Activated B cell treated with CpG ODN at 0.5 μM for 24 hours (primary cell): Measurements from ENCODE around the gene CLGN. TPM values are rescaled to one million over a fixed set of nuclear protein-coding genes. Genes with fewer than 3 reads are reported as not detected.

Source experiments
- ATAC-seq: fragments of 200-7000 bp; cut with Tn5 transposase; one replicate; pipeline ENCODE4 v1.10.0; 2021; ENCODE audit warnings: low read depth, mild to moderate bottlenecking, moderate library complexity
- CTCF ChIA-PET: fragments of 350-600 bp; sonication (Branson Sonifier 250); formaldehyde crosslinking; loops from one replicate; lab custom pipeline; 2021; ENCODE audit warnings: antibody characterized with exemption; lab: Charles Lee
- POLR2A ChIA-PET: fragments of 350-600 bp; sonication (Branson Sonifier 250); formaldehyde crosslinking; loops from one replicate; lab custom pipeline; 2021; ENCODE audit warnings: antibody characterized with exemption; lab: Charles Lee
- DNase-seq: peaks from one replicate; pipeline ENCODE4 v3.0.0; 2022
- H3K27ac Mint-ChIP-seq: one replicate; pipeline ENCODE4 v1.8.0; 2020; ENCODE audit warnings: mixed read lengths
- H3K27me3 Mint-ChIP-seq: one replicate; pipeline ENCODE4 v1.8.0; 2021; ENCODE audit warnings: mixed read lengths
- H3K36me3 Mint-ChIP-seq: one replicate; pipeline ENCODE4 v1.8.0; 2021; ENCODE audit warnings: low read depth, mixed read lengths
- H3K4me1 Mint-ChIP-seq: one replicate; pipeline ENCODE4 v1.8.0; 2021; ENCODE audit warnings: mixed read lengths
- H3K4me3 Mint-ChIP-seq: one replicate; pipeline ENCODE4 v1.8.0; 2020; ENCODE audit warnings: mild to moderate bottlenecking, mixed read lengths
- H3K9me3 Mint-ChIP-seq: one replicate; pipeline ENCODE4 v1.8.0; 2020; ENCODE audit warnings: mixed read lengths
- CTCF ChIP-seq: fragments of 200-600 bp; IDR thresholded peaks from one replicate; pipeline ENCODE4 v1.8.0; 2022; ENCODE audit warnings: antibody characterized with exemption, mild to moderate bottlenecking
- intact Hi-C: fragments of 100-400 bp; cut with micrococcal nuclease; formaldehyde crosslinking; loops from one replicate; pipeline ENCODE4 v1.15.1; 2024
- total RNA-seq: library from RNA; stranded (reverse); gene quantifications from 2 replicates; pipeline ENCODE4 v1.2.3, GENCODE V29; 2022

Gene CLGN
- total RNA-seq, 1 donor from 2014 or later = not detected

DNA sequence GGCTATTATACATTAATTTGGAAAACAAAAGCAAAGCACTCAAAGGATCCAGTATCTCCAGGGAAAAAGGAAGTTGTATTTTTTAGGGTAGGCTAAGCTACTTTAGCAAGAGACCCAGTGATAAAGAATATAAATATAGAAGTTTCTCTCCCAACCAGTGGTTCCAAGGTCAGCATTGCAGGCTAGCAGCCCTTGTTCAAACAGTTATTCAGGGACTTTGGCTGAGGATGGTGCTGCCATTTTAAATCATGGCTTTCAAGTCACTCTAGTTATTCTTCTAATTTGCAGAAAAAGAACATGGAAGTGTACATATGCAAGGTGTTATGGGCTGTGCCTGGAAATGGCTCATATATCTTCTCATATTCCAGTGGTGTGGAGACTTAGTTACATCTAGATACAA is 44.7 kb downstream of the CLGN start:
- ChIA-PET CTCF (interaction anchor here (1.8 kb wide), 1 partner anchor 23 kb away, joined by 7 read pairs; no protein-coding TSS in a partner anchor), POLR2A (no interaction called here)
- no peak for ATAC-seq
- no peaks in the 10 kb centered on the region for H3K27me3 Mint-ChIP-seq
- H3K36me3 Mint-ChIP-seq = peaks cover 28% of the 10 kb centered on the region
- no peak overlapping the region for H3K4me3 Mint-ChIP-seq
- TF ChIP-seq CTCF = no peak
- H3K4me1 Mint-ChIP-seq = no peaks in the 10 kb centered on the region
- intact Hi-C loops = no loop called here
- no peaks in the 10 kb centered on the region for H3K9me3 Mint-ChIP-seq
- no peak for DNase-seq
- no peak overlapping the region for H3K27ac Mint-ChIP-seq

- TF ChIP-seq CTCF = no peak
- DNase-seq (no peak), ATAC-seq (no peak)
- Mint-ChIP-seq H3K4me1 (peaks cover 22% of the 10 kb centered on the region), H3K4me3 (no peak overlapping the region), H3K36me3 (peaks cover 3% of the 10 kb centered on the region), H3K9me3 (no peaks in the 10 kb centered on the region), H3K27ac (peak overlapping the region; percentile 74), H3K27me3 (no peaks in the 10 kb centered on the region)
- intact Hi-C loops = loop anchor here (5.0 kb wide), 3 partner anchors 817 to 1263 kb away; partner anchors contain the start of genes IL15, SETD7 and ZNF330
- ChIA-PET CTCF (interaction anchor here (1.1 to 6.3 kb wide), 4 partner anchors 11 to 382 kb away, joined by 3 to 53 read pairs (median 8); partner anchors contain the start of gene ELMOD2), POLR2A (interaction anchor here (0.5 to 2.4 kb wide), 5 partner anchors 13 to 383 kb away, joined by 3 to 14 read pairs (median 7); partner anchors contain the start of genes ELMOD2 and TBC1D9)
These were observed 53.3 kb downstream of the CLGN start for GRCh38 chr4:140374130-140374477.

- Mint-ChIP-seq H3K4me1 (peaks cover 22% of the 10 kb centered on the region), H3K4me3 (no peak within 1 kb of the TSS), H3K9me3 (no peaks in the 10 kb centered on the region), H3K36me3 (no peaks in the 10 kb centered on the region), H3K27ac (peak within 1 kb of the TSS; percentile 74), H3K27me3 (no peaks in the 10 kb centered on the region)
- TF ChIP-seq CTCF = no peak
- DNase-seq (peak; percentile 85), ATAC-seq (peak; percentile 95)
- intact Hi-C loops = loop anchor here (1.0 to 5.0 kb wide), 8 partner anchors 13 to 1264 kb away; partner anchors contain the start of genes ELMOD2, IL15, MAML3 and SETD7
- POLR2A ChIA-PET = interaction anchor here (0.5 to 2.4 kb wide), 6 partner anchors 13 to 383 kb away, joined by 3 to 14 read pairs (median 5); partner anchors contain the start of genes ELMOD2 and TBC1D9
- CTCF ChIA-PET = interaction anchor here (0.9 to 6.3 kb wide), 7 partner anchors 10 to 637 kb away, joined by 3 to 53 read pairs (median 3); partner anchors contain the start of genes CLGN and ELMOD2
These were observed 53.9 kb downstream of the CLGN start, which contains the start of gene SCOC for GRCh38 chr4:140373328-140374129. Gene SCOC, plus strand, starts transcription at chr4:140373646. Its CDS starts 5,525 bp downstream, at chr4:140379171.

GRCh38 chr4:140372751-140373327 is 54.6 kb downstream of the CLGN start:
- peak; percentile 63 for ATAC-seq
- H3K27me3 Mint-ChIP-seq = no peaks in the 10 kb centered on the region
- no peak for DNase-seq
- POLR2A ChIA-PET = interaction anchor here (0.9 to 2.4 kb wide), 4 partner anchors 12 to 384 kb away, joined by 3 to 14 read pairs (median 9); partner anchors contain the start of genes ELMOD2 and TBC1D9
- CTCF ChIA-PET = interaction anchor here (0.9 to 6.3 kb wide), 6 partner anchors 9 to 637 kb away, joined by 3 to 53 read pairs (median 5); partner anchors contain the start of genes CLGN and ELMOD2
- H3K27ac Mint-ChIP-seq = no peak overlapping the region
- peaks cover 22% of the 10 kb centered on the region for H3K4me1 Mint-ChIP-seq
- no peak for TF ChIP-seq CTCF
- H3K36me3 Mint-ChIP-seq = no peaks in the 10 kb centered on the region
- no peak overlapping the region for H3K4me3 Mint-ChIP-seq
- intact Hi-C loops = loop anchor here (1.0 to 5.0 kb wide), 8 partner anchors 13 to 1264 kb away; partner anchors contain the start of genes ELMOD2, IL15, MAML3 and SETD7
- no peaks in the 10 kb centered on the region for H3K9me3 Mint-ChIP-seq
